ENCODE data around the gene PLK3. TPM values are rescaled to one million over a fixed set of nuclear protein-coding genes. Genes with fewer than 3 reads are reported as not detected.
"Not testable (repeated sequence)": the region's sequence is repeated elsewhere in the genome, so short reads cannot be mapped to it uniquely, and the experiment has no call there.

PLK3 gene
- total and polyA plus RNA-seq, 8 donors: 8.1 to 47.2 (median 13.1) TPM

GRCh38 chr1:44792736-44793502 lies 7.3 kb upstream of the PLK3 start:
- intact Hi-C loops (cut with DNase I): no loop called here
- Histone ChIP-seq H3K9me3 (no peaks in the 10 kb centered on the region), H3K4me1 (no peaks in the 10 kb centered on the region), H3K36me3 (no peaks in the 10 kb centered on the region), H3K27me3 (no peaks in the 10 kb centered on the region), H3K4me3 (no peak overlapping the region), H3K27ac (peak overlapping the region in 1 of 2 donors; percentile 9)
- peak; percentile 35 for ATAC-seq
- TF ChIP-seq, protein P1, sequence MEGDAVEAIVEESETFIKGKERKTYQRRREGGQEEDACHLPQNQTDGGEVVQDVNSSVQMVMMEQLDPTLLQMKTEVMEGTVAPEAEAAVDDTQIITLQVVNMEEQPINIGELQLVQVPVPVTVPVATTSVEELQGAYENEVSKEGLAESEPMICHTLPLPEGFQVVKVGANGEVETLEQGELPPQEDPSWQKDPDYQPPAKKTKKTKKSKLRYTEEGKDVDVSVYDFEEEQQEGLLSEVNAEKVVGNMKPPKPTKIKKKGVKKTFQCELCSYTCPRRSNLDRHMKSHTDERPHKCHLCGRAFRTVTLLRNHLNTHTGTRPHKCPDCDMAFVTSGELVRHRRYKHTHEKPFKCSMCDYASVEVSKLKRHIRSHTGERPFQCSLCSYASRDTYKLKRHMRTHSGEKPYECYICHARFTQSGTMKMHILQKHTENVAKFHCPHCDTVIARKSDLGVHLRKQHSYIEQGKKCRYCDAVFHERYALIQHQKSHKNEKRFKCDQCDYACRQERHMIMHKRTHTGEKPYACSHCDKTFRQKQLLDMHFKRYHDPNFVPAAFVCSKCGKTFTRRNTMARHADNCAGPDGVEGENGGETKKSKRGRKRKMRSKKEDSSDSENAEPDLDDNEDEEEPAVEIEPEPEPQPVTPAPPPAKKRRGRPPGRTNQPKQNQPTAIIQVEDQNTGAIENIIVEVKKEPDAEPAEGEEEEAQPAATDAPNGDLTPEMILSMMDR (IDR thresholded peaks at IDR 0.05): no peak
- peak in 1 of 4 donors; percentile 21 for DNase-seq

GRCh38 chr1:44797886-44798285 lies 2.3 kb upstream of the PLK3 start:
- H3K9me3 ChIP-seq, H3K4me3 ChIP-seq, H3K27ac ChIP-seq: not testable (repeated sequence)

GRCh38 chr1:44798481-44799365 lies 1.5 kb upstream of the PLK3 start:
- DNase-seq (peak in 2 of 4 donors; percentile 37 to 58), ATAC-seq (no peak)
- no peak overlapping the region for H3K4me3 ChIP-seq
- H3K27me3 ChIP-seq: no peaks in the 10 kb centered on the region
- H3K4me1 ChIP-seq: peaks cover 2 to 32% of the 10 kb centered on the region in 2 donors
- H3K9me3 ChIP-seq: no peaks in the 10 kb centered on the region
- H3K36me3 ChIP-seq: peaks cover 0 to 18% of the 10 kb centered on the region in 2 donors
- peak overlapping the region; percentile 89 to 98 for H3K27ac ChIP-seq
- TF ChIP-seq, protein P1 (IDR thresholded peaks at IDR 0.05): no peak
- intact Hi-C loops (cut with DNase I): no loop called here

More at GRCh38 chr1:44797886-44798285, 2.3 kb upstream of the PLK3 start:
- peaks cover 2 to 24% of the 10 kb centered on the region in 2 donors for H3K4me1 ChIP-seq
- H3K27me3 ChIP-seq; intact Hi-C loops (cut with DNase I); H3K36me3 ChIP-seq; ATAC-seq: not testable (repeated sequence)
- DNase-seq: peak in 2 of 4 donors; percentile 8 to 17

- intact Hi-C loops (cut with DNase I): no loop called here
- Histone ChIP-seq H3K4me1 (peaks cover 10 to 62% of the 10 kb centered on the region in 2 donors), H3K4me3 (peak overlapping the region; percentile 84 to 97), H3K27me3 (no peaks in the 10 kb centered on the region), H3K9me3 (no peaks in the 10 kb centered on the region), H3K36me3 (peaks cover 0 to 48% of the 10 kb centered on the region in 2 donors), H3K27ac (peak overlapping the region; percentile 27 to 98)
- ATAC-seq (no peak), DNase-seq (peak in 1 of 4 donors; percentile 78)
- TF ChIP-seq, protein P1 (IDR thresholded peaks at IDR 0.05): no peak
Observed at GRCh38 chr1:44801491-44802305, 1.5 kb downstream of the PLK3 start.
